Stimulated activated CD4-positive, alpha-beta T cell treated with anti-CD3 and anti-CD28 coated beads, Interleukin-15, amount 100 ng/mL, for 1 hour (primary cell): ENCODE data around the gene TFAP2B.

ENCODE experiments used
- DNase-seq, 2 donors: peaks; one replicate each; pipeline ENCODE4 v3.0.0-alpha.2; 2020; ENCODE audit warnings: low read depth in 1 of 2, low spot score in 1 of 2

Gene TFAP2B

GRCh38 chr6:50847890-50848594, 29.4 kb downstream of the TFAP2B start:
- DNase-seq = no peak

GRCh38 chr6:50848989-50849795, 30.5 kb downstream of the TFAP2B start:
- DNase-seq = no peak

- no peak for DNase-seq
Observed at GRCh38 chr6:50849796-50850180, 31.1 kb downstream of the TFAP2B start.

- DNase-seq = no peak
Observed at GRCh38 chr6:50850223-50851048, 31.8 kb downstream of the TFAP2B start.

GRCh38 chr6:50851049-50851845, 32.6 kb downstream of the TFAP2B start:
- no peak for DNase-seq

GRCh38 chr6:50853939-50854338, 35.3 kb downstream of the TFAP2B start:
- DNase-seq = no peak

GRCh38 chr6:50861692-50862091, 43.0 kb downstream of the TFAP2B start:
- DNase-seq = no peak

- no peak for DNase-seq
Observed at GRCh38 chr6:50862176-50862575, 43.5 kb downstream of the TFAP2B start.

GRCh38 chr6:50864601-50865000, 45.9 kb downstream of the TFAP2B start:
- DNase-seq = no peak

- DNase-seq = no peak
Observed at GRCh38 chr6:50868466-50868865, 49.8 kb downstream of the TFAP2B start.

GRCh38 chr6:50873167-50873566, 54.5 kb downstream of the TFAP2B start:
- no peak for DNase-seq

GRCh38 chr6:50884364-50884763, 65.7 kb downstream of the TFAP2B start:
- DNase-seq = no peak

- DNase-seq = no peak
Observed at GRCh38 chr6:50887112-50887511, 68.4 kb downstream of the TFAP2B start.

GRCh38 chr6:50889497-50889896, 70.8 kb downstream of the TFAP2B start:
- no peak for DNase-seq

- no peak for DNase-seq
Observed at GRCh38 chr6:50889935-50890334, 71.3 kb downstream of the TFAP2B start.

- DNase-seq = no peak
Observed at GRCh38 chr6:50890579-50890978, 71.9 kb downstream of the TFAP2B start.

GRCh38 chr6:50891290-50891689, 72.6 kb downstream of the TFAP2B start:
- DNase-seq = no peak
